NCI-H345 treated with DMSO at 0.1 percent for 48 hours (cell line): ENCODE data around the gene KLHL28.

Experiments
- DNase-seq: peaks from one replicate; lab custom pipeline; 2025; ENCODE audit not compliant: unreplicated experiment; lab: John Stamatoyannopoulos, UW

KLHL28 gene, protein sequence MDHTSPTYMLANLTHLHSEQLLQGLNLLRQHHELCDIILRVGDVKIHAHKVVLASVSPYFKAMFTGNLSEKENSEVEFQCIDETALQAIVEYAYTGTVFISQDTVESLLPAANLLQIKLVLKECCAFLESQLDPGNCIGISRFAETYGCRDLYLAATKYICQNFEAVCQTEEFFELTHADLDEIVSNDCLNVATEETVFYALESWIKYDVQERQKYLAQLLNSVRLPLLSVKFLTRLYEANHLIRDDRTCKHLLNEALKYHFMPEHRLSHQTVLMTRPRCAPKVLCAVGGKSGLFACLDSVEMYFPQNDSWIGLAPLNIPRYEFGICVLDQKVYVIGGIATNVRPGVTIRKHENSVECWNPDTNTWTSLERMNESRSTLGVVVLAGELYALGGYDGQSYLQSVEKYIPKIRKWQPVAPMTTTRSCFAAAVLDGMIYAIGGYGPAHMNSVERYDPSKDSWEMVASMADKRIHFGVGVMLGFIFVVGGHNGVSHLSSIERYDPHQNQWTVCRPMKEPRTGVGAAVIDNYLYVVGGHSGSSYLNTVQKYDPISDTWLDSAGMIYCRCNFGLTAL

DNA sequence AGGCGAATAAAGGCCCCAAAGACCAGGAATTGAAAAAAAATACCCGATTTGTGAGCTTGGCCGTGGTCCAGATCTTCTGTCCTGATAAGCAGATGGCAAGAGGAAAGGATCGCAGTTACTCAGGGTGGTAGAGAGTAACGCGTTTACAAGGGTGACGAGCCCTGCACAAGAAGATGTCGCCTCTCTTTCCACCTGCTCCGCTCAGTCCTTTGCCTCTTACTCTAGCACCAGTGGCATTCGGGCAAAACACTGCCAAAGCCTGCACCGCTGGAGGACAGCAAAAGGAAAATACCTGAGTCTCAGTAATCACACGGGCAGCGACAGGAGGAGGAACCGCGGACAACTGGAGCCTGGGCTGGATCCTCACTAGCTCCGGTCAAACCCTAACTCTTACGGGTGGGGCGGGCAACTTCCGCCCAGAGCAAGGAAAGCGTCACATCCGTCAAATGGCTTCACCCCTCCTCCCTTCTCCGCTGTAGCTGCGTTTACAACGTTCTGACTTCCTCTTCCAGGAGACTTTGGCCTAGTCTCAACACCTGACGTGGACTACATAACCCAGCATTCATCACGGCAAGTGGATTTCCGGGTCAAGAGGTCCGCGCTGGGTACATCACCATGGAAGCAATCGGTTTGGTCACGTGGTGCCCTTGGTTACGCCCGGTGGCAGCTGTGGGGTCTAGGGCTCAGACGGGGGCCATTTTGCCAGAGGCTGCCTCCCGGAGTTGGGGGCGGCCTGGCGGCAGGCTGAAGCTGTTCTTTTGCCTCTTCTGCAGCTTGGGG, at the start of gene KLHL28, which contains the start of gene TOGARAM1:
KLHL28 (minus strand) TSS at position 394 of the 780 bp plus-strand sequence. CDS start 16,019 bp downstream, outside the sequence.
TOGARAM1 (plus strand) TSS at position 637 of the 780 bp plus-strand sequence. CDS start 232 bp downstream, outside the sequence.
- peak; percentile 99 for DNase-seq

DNA sequence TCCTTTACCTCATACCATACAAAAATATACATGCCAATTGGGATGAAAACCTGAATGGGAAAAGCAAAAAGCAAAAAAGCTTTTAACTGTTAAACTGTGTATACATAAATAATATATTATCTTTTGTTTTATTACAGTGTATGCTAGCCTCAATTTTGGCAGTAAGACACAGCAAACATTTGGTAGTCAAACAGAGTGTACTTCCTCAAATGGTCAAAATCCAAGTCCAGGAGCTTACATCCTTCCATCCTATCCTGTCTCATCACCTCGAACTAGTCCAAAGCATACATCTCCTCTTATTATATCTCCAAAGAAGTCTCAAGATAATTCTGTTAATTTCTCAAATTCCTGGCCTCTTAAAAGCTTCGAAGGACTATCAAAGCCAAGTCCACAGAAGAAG, 42.2 kb upstream of the KLHL28 start:
- DNase-seq, result no peak

DNA sequence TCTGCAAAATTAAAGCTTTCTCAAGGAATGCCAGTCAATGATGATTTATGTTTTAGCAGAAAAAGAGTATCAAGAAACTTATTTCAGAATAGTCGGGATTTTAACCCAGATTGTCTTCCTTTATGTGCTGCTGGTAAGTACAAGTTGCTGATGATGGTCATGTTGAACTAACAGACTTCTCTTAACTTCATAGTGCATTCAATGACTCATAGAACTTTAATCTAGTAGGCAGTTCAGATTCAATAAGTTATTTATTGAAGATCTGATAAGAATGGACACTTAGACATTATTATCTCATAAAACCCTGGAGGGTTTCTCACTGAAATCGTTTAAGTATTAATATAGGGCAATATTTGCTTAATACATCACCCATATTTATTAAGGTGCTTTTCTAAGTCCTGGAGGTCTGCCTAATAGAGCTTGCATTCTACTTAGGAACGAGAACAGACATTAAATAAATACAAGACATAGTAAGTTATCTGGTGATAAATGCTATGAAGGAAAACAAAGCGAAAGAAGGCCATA, 34.1 kb upstream of the KLHL28 start:
- DNase-seq, result no peak

DNA sequence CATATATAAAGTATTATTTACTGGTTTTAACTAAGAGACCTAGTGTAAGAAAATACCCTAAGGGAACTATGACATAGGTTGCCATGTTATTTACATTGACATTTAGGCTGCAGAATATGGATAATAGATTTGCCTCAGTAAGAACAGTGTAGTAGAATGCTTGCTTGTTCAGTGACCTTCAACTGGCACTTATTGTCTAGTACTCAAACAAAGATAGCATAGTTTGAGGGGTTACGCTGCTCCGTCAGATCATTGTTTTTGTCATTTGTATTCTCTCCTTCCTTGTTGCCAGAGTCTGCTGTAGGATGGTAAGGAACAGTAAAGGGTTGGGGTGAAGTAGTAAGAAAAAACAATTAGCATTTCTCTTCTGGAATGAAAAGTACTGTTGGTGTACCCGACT, 33.4 kb upstream of the KLHL28 start:
- no peak for DNase-seq

DNA sequence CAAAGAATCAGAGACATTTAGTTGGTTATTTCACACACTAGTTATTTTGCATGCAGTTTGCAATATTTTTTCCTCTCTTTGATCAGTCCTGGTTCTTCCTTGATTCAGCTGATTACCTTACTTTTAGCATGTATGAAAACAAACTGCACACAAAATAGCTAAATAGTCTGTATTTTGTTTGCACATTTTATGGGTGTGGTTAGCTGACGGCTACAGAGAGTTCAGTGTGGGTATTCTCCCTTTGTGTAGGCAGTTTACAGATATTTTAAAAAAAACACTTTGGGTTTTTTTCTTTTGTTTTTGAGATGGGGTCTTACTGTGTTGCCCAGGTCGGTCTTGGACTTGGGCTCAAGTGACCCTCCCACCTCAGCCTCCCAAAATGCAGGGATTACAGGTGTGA, 28.8 kb upstream of the KLHL28 start:
- no peak for DNase-seq

DNA sequence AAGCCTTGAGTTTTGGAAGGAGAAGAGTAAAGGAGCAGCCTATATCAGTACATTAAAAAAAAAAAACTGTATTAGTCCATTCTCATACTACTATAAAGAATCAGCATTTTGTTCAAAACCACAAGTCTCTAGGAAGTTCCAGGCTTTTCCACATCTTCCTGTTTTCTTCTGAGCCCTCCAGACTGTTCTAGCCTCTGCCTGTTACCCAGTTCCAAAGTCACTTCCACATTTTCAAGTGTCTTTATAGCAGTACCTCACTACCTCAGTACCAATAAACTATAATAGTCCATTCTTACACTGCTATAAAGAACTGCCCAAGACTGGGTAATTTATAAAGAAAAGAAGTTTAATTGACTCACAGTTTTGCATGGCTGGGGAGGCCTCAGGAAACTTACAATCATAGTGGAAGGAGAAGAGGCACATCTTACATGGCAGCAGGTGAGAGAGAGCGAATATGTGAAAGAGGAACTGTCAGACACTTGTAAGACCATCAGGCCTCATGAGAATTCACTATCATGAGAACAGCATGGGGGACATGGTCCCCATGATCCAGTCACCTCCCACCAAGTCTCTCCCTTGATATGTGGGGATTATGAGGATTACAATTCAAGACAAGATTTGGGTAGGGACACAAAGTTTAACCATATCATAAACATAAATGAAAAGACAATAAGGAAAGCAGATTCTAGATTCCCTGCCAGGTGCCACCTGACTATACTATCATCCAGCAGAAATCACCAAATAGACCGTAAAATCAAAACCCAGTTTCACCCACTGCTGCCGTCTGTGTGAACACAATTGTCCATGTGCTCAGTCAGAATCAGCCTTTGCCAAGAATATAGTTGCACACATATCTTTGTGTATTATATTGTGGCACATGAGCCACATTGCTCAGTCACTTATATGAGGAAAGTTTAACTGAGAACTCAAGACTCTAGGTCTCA, 28.0 kb upstream of the KLHL28 start:
- no peak for DNase-seq

DNA sequence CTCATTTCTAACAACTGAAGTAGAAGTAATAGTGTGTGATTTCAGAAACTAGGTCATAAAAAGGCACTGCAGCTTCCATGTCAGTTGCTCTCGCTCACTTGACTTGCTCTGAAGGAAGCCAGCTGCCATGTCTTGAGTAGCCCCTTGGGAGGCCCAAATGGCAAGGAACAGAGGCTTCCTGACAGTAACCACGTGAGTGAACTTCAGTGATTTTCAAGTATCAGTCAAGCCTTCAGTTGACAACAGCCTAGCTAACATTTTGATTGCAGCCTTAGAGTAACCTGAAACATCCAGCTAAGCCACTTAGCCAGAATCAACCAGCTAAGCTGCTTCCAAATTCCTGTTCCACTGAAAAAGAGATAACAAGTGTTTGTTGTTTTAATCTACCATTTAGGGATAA, 26.9 kb upstream of the KLHL28 start:
- DNase-seq, result no peak

DNA sequence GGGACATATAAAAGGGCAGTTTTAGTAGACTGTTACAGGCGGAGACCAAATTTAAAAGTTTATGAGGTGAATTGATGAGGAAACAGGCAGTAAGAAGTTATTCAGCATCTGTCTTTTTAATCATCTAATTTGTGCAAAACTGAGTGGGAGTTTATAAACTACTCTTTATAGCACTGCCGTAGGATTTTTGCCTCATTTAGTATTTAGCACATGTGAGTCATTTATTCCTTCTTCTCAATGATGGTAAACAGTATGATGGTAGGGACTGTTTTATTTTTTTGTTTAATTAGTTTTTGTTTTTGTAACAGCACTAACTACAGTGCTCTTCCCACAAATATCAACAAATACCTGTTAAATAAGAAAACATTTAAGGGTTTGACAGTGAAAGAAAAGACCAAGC, 20.8 kb upstream of the KLHL28 start:
- no peak for DNase-seq

DNA sequence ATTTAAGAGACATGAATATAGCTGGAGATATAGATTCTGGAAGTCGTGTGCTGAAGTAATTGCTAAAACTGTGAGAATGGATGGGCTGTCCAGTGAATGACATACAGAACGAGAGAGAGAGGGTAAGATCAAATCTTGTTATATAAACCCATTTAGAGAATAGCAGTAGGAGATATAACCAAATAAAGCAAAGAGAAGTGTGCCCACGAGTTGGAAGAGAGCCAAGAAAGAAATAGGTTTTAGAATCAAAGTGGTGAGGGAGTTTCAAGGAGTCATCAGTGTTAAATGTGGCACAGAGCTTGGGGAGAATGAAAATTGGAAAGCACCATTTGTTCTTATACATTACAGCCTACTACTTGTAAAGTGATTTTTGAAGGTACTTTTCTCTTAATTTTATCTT, 19.5 kb upstream of the KLHL28 start:
- DNase-seq, result no peak

DNA sequence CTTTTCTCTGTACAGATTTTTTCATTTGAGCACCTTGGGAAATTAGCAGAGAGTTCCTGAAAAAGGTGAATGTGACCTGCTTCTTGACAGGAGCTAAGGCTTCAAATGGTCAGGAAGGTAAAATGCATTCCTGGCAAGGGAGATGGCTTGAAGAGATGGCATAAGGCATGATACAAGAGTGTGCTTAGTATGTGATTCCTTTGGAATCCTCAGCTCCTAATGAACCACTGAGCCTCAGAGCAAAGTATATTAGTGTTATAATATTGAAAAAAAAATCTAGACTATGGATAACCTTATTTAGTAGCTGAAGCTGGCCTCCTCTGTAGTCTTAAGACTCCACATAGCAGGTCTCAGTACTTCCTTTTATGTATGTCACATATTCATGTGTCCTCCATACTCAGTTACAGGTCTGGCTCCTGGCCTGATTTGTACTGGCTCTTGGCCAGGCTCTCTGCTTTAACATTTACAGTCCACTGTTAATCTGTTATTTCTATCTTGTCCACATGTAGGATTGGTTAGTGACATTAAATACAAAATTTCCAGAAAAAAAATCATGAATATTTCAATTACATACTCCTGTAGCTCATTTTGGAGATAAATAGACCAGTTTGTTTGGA, 18.1 kb upstream of the KLHL28 start:
- DNase-seq, result no peak

DNA sequence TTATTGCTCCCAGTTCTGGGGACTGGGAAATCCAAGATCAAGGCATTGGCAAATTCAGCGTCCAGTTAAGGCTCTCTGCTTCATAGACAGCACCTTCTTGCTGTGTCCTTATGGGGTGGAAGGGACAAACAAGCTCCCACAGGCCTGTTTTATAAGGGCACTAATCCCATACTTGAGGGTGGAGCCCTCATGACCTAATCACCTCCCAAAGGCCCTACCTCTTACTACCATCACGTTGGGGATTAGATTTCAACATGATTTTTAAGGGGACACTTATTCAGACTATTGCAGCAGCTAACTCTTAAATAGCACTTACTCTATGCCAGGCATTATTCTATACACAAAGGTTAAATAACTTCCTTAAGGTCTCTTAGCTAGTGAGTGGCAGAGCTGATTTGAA, 17.5 kb upstream of the KLHL28 start:
- DNase-seq, result no peak

DNA sequence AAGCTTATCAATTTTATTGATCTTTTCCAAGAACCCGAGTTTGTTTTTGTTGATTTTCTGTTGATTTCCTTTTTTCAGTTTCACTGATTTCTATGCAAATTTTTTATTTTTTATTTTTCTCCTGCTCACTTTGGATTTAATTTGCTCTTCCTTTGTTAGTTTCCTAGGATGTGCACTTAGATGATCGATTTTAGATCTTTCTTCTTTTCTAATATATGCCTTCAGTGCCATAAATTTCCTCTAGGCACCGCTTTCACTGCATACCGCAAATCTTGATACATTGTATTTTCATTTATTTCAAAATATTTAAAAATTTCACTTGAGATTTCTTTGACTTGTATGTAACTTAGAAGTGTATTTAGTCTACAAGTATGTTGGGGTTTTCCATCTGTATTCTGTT, 9.7 kb upstream of the KLHL28 start:
- DNase-seq, result no peak

DNA sequence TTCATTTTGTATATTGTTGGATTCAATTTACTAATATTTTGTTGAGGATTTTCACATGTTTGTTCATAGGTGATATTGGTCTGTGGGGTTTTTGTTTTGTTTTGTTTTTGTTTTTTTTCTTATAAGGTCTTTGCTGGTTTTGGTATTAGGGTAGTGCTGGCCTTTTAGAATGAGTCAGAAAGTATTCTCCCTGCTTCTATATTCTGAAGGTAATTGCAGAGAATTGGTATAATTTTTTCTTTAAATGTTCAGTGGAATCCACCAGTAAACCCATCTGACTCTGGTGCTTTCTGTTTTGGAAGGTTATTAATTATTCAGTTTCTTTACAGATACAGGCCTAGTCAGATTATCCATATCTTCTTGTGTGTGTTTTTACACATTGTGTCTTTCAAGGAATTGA, 9.2 kb upstream of the KLHL28 start:
- no peak for DNase-seq

DNA sequence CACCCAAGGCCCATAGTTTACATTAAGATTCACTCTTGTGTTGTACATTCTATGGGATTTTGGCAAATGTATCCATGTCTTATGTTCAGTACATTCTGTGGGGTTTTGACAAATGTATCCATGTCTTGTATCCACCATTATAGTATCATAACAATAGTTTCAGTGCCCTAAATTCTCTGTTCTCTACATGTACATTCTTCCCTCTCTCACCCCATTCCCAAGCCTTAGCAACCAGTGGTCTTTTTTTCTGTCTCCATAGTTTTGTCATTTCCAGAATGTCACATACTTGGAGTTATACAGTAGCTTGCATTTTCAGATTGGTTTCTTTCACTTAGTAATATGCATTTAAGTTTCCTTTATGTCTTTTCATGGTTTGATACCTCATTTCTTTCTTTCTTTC, 7.0 kb upstream of the KLHL28 start:
- no peak for DNase-seq

DNA sequence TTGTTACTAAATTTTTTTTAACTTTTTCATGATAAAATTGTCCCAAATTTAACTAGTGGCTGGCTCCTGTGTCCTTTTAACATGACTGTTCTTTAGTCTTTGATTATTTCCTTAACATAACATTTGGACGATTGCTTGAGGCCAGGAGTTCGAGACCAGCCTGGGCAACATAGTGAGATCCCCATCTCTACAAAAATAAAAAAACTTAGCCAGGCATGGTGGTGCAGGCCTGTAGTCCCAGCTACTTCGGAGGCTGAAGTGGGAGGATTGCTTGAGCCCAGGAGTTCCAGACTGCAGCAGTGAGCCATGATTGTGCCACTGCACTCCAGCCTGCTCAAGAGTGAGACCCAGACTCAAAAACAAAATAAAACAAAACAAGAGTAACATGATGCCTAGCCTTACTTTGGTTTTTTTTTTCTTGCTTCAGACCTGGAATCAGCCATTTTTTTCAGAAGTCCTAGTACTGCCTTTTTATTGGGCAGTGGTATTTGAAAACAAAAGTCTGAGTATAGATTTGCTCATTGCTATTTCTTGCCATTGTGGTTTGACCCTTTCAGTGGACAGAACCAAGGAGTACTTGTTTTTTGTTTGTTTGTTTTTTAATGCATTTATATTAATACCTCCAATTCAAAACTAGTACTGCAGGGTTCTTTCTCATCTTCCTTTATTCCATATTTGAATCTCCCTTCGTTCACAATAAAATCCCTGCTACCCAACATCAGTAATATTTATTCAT, 5.0 kb upstream of the KLHL28 start:
- no peak for DNase-seq

DNA sequence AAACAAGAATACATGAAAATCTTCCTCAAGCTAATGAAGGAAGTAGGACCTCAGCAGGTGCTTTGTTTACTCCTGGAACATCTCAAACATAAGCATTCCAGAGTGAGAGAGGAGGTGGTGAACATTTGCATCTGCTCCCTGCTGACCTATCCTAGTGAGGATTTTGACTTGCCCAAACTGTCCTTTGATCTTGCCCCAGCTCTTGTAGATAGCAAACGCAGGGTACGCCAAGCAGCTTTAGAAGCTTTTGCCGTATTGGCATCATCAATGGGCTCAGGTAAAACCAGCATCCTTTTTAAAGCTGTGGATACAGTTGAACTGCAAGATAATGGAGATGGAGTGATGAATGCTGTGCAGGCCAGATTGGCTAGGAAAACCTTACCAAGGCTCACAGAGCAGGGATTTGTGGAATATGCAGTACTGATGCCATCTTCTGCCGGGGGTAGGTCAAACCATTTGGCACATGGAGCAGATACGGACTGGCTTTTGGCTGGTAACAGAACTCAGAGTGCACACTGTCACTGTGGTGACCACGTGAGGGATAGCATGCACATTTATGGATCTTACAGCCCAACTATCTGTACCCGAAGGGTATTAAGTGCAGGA, 2.1 kb upstream of the KLHL28 start:
- no peak for DNase-seq

DNA sequence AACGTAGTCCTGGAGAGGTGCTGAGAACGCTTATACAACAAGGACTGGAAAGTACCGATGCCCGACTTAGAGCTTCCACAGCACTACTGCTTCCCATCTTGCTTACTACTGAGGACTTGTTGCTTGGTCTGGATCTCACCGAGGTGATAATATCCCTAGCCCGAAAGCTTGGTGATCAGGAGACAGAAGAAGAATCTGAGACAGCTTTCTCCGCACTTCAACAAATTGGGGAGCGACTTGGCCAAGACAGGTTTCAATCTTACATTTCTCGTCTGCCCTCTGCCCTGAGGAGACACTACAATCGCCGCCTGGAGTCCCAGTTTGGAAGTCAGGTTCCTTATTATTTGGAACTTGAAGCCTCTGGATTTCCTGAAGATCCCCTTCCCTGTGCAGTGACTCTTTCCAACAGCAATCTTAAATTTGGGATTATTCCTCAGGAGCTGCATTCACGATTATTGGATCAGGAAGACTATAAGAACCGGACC, 1.3 kb upstream of the KLHL28 start:
- no peak for DNase-seq

DNA sequence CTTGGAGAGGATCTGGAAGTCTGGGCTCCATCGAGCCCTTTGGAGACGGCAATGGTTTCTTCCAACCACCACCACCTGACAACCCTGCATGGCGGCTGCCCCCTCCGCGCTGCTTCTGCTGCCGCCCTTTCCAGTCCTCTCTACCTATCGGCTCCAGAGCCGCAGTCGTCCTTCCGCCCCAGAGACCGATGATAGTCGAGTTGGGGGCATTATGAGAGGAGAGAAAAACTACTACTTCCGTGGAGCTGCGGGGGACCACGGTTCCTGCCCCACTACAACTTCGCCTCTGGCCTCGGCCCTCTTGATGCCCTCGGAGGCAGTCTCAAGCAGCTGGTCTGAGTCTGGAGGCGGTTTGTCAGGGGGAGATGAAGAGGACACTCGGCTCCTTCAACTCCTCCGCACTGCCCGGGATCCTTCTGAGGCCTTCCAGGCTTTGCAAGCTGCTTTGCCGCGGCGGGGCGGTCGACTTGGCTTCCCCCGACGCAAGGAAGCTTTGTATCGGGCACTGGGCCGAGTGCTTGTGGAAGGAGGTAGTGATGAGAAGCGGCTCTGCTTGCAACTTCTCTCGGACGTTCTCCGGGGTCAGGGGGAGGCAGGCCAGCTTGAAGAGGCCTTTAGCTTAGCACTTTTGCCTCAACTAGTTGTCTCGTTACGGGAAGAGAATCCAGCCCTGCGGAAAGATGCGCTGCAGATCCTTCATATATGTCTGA, 742 bp upstream of the KLHL28 start:
- peak; percentile 83 for DNase-seq
